Mesendoderm (in vitro differentiated cells): ENCODE results near the gene ZFYVE9.
"Not testable (repeated sequence)": the region's sequence is repeated elsewhere in the genome, so short reads cannot be mapped to it uniquely, and the experiment has no call there.

Experiments used
- DNase-seq: peaks from one replicate; pipeline ENCODE4 v3.0.0; 2013
- H2AK5ac ChIP-seq: 2 replicates; pipeline ENCODE4 v1.6.1; 2013; ENCODE audit warnings: low read length, inconsistent platforms
- H2BK120ac ChIP-seq: 2 replicates; pipeline ENCODE4 v1.6.1; 2013; ENCODE audit warnings: low read depth, mild to moderate bottlenecking, low read length, moderate library complexity, mixed read lengths
- H2BK15ac ChIP-seq: replicated peaks from 2 replicates; pipeline ENCODE4 v1.6.1; 2013; ENCODE audit warnings: low read depth, mild to moderate bottlenecking, moderate library complexity
- H2BK5ac ChIP-seq: 2 replicates; pipeline ENCODE4 v1.6.1; 2013; ENCODE audit warnings: low read length, inconsistent platforms
- H3K18ac ChIP-seq: 2 replicates; pipeline ENCODE4 v1.6.1; 2013; ENCODE audit warnings: mild to moderate bottlenecking, low read length, mixed read lengths
- H3K23ac ChIP-seq: one replicate; pipeline ENCODE4 v1.6.1; 2013; ENCODE audit warnings: low read length
- H3K27ac ChIP-seq: 2 replicates; pipeline ENCODE4 v1.5.1; 2013; ENCODE audit warnings: low read depth, mild to moderate bottlenecking, inconsistent platforms, low read length, moderate library complexity
- H3K27me3 ChIP-seq: 2 replicates; pipeline ENCODE4 v1.6.1; 2013; ENCODE audit warnings: low read length, control low read depth, mild to moderate bottlenecking, inconsistent platforms; ENCODE audit not compliant: insufficient read depth, poor library complexity
- H3K36me3 ChIP-seq: 2 replicates; pipeline ENCODE4 v1.6.1; 2013; ENCODE audit warnings: low read length, inconsistent platforms; ENCODE audit not compliant: control insufficient read depth, insufficient read depth
- H3K4ac ChIP-seq: one replicate; pipeline ENCODE4 v1.6.1; 2013; ENCODE audit warnings: low read depth, mild to moderate bottlenecking, low read length, moderate library complexity
- H3K4me1 ChIP-seq: 2 replicates; pipeline ENCODE4 v1.6.1; 2013; ENCODE audit warnings: low read depth, low read length, inconsistent platforms; ENCODE audit not compliant: control insufficient read depth
- H3K4me2 ChIP-seq: 2 replicates; pipeline ENCODE4 v1.6.1; 2013; ENCODE audit warnings: low read length
- H3K4me3 ChIP-seq: 2 replicates; pipeline ENCODE4 v1.5.1; 2013; ENCODE audit warnings: mild to moderate bottlenecking, low read length
- H3K56ac ChIP-seq: one replicate; pipeline ENCODE4 v1.6.1; 2013; ENCODE audit warnings: low read length
- H3K79me1 ChIP-seq: 2 replicates; pipeline ENCODE4 v1.6.1; 2013; ENCODE audit warnings: low read length, inconsistent platforms
- H3K79me2 ChIP-seq: 2 replicates; pipeline ENCODE4 v1.6.1; 2013; ENCODE audit warnings: mild to moderate bottlenecking, low read length; ENCODE audit not compliant: control insufficient read depth, insufficient read depth
- H3K9ac ChIP-seq: 2 replicates; pipeline ENCODE4 v1.6.1; 2013; ENCODE audit warnings: low read length, inconsistent platforms
- H4K5ac ChIP-seq: one replicate; pipeline ENCODE4 v1.6.1; 2013; ENCODE audit warnings: low read length
- H4K8ac ChIP-seq: one replicate; pipeline ENCODE4 v1.6.1; 2013; ENCODE audit warnings: low read depth, mild to moderate bottlenecking, control low read depth, low read length, moderate library complexity
- WGBS: extraction: QIAGEN DNeasy Blood & Tissue Kit; methylation state at CpG from one replicate; pipeline ENCODE4 v1.1.7; 2013; ENCODE audit warnings: low lambda C conversion rate, missing lambda C conversion rate; ENCODE audit not compliant: insufficient coverage; ENCODE audit errors: extremely low coverage; 5-methylcytosine and 5-hydroxymethylcytosine counted together

ZFYVE9 gene

DNA sequence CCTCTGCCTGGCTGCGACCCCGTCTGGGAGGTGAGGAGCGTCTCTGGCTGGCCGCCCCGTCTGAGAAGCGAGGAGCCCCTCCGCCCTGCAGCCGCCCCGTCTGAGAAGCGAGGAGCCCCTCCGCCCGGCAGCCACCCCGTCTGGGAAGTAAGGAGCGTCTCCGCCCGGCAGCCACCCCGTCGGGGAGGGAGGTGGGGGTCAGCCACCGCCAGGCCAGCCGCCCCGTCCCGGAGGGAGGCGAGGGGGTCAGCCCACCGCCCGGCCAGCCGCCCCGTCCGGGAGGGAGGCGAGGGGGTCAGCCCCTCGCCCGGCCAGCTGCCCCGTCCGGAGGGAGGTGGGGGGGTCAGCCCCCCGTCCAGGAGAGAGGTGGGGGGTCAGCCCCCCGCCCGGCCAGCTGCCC is 39.9 kb downstream of the ZFYVE9 start:
- not testable (repeated sequence) for H2BK15ac ChIP-seq, H2BK5ac ChIP-seq

DNA sequence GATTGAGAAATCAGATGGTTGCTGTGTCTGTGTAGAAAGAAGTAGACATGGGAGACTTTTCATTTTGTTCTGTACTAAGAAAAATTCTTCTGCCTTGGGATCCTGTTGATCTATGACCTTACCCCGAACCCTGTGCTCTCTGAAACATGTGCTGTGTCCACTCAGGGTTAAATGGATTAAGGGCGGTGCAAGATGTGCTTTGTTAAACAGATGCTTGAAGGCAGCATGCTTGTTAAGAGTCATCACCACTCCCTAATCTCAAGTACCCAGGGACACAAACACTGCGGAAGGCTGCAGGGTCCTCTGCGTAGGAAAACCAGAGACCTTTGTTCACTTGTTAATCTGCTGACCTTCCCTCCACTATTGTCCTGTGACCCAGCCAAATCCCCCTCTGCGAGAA is 40.4 kb downstream of the ZFYVE9 start:
- H2BK120ac ChIP-seq, H3K18ac ChIP-seq, H4K8ac ChIP-seq, H3K56ac ChIP-seq, H2BK5ac ChIP-seq, H3K4me1 ChIP-seq, H2AK5ac ChIP-seq, H3K27me3 ChIP-seq, H4K5ac ChIP-seq, H3K79me2 ChIP-seq, DNase-seq, H3K27ac ChIP-seq, H3K36me3 ChIP-seq, H3K4me2 ChIP-seq, H3K4ac ChIP-seq, H2BK15ac ChIP-seq, H3K79me1 ChIP-seq, H3K4me3 ChIP-seq, H3K23ac ChIP-seq, H3K9ac ChIP-seq: not testable (repeated sequence)
- no CpG with 5 or more reads among the region's 5 CpGs for WGBS

More for the DNA sequence above, 39.9 kb downstream of the ZFYVE9 start:
- not testable (repeated sequence) for H3K4me3 ChIP-seq, H2AK5ac ChIP-seq, H3K18ac ChIP-seq, H3K23ac ChIP-seq, H4K8ac ChIP-seq, H4K5ac ChIP-seq, H3K4me1 ChIP-seq, H3K27me3 ChIP-seq, H2BK120ac ChIP-seq, DNase-seq, H3K79me2 ChIP-seq, H3K79me1 ChIP-seq, H3K9ac ChIP-seq, H3K56ac ChIP-seq, H3K36me3 ChIP-seq, H3K4me2 ChIP-seq, H3K4ac ChIP-seq, H3K27ac ChIP-seq
- WGBS = no CpG with 5 or more reads among the region's 36 CpGs

DNA sequence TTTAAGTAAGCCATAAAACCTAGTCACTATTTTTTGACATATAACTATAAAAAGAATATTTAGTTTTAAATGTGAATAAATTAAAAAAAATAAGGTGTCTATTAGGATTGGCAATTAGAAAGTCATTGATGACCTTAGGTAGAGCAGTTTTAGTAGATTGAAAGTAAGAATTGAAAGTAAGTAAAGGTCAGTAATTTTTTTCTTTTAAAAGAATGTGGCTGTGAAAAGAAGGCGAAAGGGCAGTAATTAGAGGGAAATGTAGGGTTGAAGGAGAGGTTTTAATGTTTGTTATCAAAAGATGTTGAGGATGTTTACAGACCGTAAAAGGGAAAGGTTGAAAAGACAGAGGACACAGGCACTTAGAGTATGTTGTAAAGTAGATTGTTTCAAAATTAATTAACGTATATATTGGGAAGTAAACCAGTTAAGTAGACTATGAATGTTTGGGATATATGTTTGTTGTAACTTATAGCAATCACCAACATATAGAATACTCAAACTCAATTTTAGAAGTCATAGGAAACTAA is 41.0 kb downstream of the ZFYVE9 start:
- Histone ChIP-seq H2AK5ac (no peak overlapping the region), H2BK5ac (no peak overlapping the region), H3K18ac (no peak overlapping the region), H3K4me2 (no peak overlapping the region), H2BK15ac (no peak overlapping the region), H4K5ac (no peak overlapping the region), H2BK120ac (no peak overlapping the region), H3K79me1 (no peaks in the 10 kb centered on the region), H3K27ac (no peak overlapping the region), H3K9ac (no peak overlapping the region), H3K36me3 (no peaks in the 10 kb centered on the region), H3K23ac (no peak overlapping the region), H3K79me2 (no peaks in the 10 kb centered on the region), H3K4ac (no peak overlapping the region), H3K4me3 (no peak overlapping the region), H3K4me1 (no peaks in the 10 kb centered on the region), H4K8ac (no peak overlapping the region), H3K27me3 (no peaks in the 10 kb centered on the region), H3K56ac (no peak overlapping the region)
- no peak for DNase-seq
- 98% methylated on average over 2 of the region's 3 CpGs for WGBS

DNA sequence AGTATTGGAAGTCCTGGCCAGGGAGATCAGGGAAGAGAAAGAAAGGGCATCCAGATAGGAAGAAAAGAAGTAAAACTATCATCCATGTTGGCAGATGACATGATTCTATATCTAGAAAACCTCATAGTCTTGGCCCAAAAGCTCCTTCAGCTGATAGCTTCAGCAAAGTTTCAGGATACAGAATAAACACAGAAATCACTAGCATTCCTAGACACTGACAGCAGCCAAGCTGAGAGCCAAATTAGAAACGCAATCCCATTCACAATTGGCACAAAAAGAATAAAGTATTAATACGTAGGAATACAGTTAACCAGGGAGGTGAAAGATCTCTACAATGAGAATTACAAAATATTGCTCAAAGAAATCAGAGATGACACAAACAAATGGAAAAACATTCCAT is 44.6 kb downstream of the ZFYVE9 start:
- H3K9ac ChIP-seq = no peak overlapping the region
- no peak overlapping the region for H3K4me2 ChIP-seq
- no peak overlapping the region for H4K8ac ChIP-seq
- H3K4ac ChIP-seq = no peak overlapping the region
- H3K27me3 ChIP-seq = no peaks in the 10 kb centered on the region
- WGBS = no CpG with 5 or more reads among the region's 2 CpGs
- H3K36me3 ChIP-seq = no peaks in the 10 kb centered on the region
- no peaks in the 10 kb centered on the region for H3K79me1 ChIP-seq
- no peak overlapping the region for H3K27ac ChIP-seq
- no peak overlapping the region for H2BK120ac ChIP-seq
- no peak overlapping the region for H3K23ac ChIP-seq
- DNase-seq = no peak
- no peak overlapping the region for H2AK5ac ChIP-seq
- no peak overlapping the region for H3K56ac ChIP-seq
- no peak overlapping the region for H3K4me3 ChIP-seq
- H3K79me2 ChIP-seq = no peaks in the 10 kb centered on the region
- H4K5ac ChIP-seq = no peak overlapping the region
- no peak overlapping the region for H2BK5ac ChIP-seq
- no peaks in the 10 kb centered on the region for H3K4me1 ChIP-seq
- no peak overlapping the region for H2BK15ac ChIP-seq
- no peak overlapping the region for H3K18ac ChIP-seq

DNA sequence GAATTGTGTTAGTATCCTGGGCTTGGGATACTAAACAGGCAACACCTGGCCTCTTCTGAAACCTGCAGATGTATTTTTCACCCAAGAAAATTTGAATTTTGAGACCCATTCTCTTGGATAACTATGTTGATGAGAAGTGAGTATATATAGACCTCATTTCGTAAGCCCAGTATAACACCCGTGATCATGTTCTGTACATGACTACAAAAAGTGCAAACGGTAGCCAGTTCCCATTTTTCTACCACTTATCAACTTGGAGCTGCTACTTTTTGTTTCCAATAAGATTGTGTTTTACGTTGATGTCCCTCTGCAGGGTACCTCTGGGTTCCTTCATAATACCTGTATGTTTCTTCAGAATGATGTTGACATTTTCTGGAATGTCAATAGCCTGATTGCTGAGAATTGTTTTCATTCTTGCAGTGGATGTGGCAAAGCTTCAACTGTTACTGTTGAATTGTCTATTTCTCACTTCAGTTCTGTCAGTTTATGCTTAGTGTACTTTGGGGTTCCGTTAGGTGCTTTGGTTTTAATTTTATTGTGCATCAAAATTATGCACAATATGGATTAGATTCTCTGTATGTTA is 48.1 kb downstream of the ZFYVE9 start:
- Histone ChIP-seq H3K9ac (no peak overlapping the region), H2AK5ac (no peak overlapping the region), H3K27me3 (no peaks in the 10 kb centered on the region), H3K36me3 (no peaks in the 10 kb centered on the region), H4K8ac (no peak overlapping the region), H3K4me2 (no peak overlapping the region), H2BK5ac (no peak overlapping the region), H2BK15ac (no peak overlapping the region), H3K27ac (no peak overlapping the region), H3K4me1 (no peaks in the 10 kb centered on the region), H3K56ac (no peak overlapping the region), H4K5ac (no peak overlapping the region), H3K18ac (no peak overlapping the region), H3K23ac (no peak overlapping the region), H3K4ac (no peak overlapping the region), H3K79me2 (no peaks in the 10 kb centered on the region), H2BK120ac (no peak overlapping the region), H3K79me1 (no peaks in the 10 kb centered on the region), H3K4me3 (no peak overlapping the region)
- DNase-seq = no peak
- WGBS = no CpG with 5 or more reads among the region's 5 CpGs
